H1 (cell line): ENCODE data around the gene FRS2. TPM values are rescaled to one million over a fixed set of nuclear protein-coding genes. Genes with fewer than 3 reads are reported as not detected.

Source experiments
- CBX5 ChIP-seq: fragments of 300-800, 300-1000 bp; sonication (generic); IDR thresholded peaks from 2 replicates; pipeline ENCODE4 v1.7.1; 2016; ENCODE audit warnings: antibody characterized with exemption, low read length, low read depth
- E2F6 ChIP-seq: IDR thresholded peaks from 2 replicates; pipeline ENCODE4 v1.6.1; 2012; ENCODE audit warnings: inconsistent platforms
- SAP30 ChIP-seq: fragments of 300-600 bp; sonication (generic); IDR thresholded peaks from 2 replicates; pipeline ENCODE4 v1.7.1; 2012; ENCODE audit warnings: low read length, moderate library complexity, mild to moderate bottlenecking, inconsistent platforms; ENCODE audit not compliant: insufficient read depth, insufficient replicate concordance
- polyA plus RNA-seq, 7 experiments: library from polyadenylated mRNA; depleted of rRNA in 3 of 7; stranded (reverse) in 5 of 7; unstranded in 2 of 7; fragments of >200 nt in 5 of 7; fragments of 200-250 nt in 2 of 7; gene quantifications; 1 replicate in 5 of 7; 2 replicates in 1 of 7; 4 replicates in 1 of 7; pipeline versions ENCODE4 v1.2.1 to v1.2.3, GENCODE V29; 2011 to 2013; ENCODE audit warnings: missing spikeins in 2 of 7, mixed read lengths in 2 of 7
- total RNA-seq: library from RNA; stranded (reverse); fragmentation: NEBNext Ultra II Directional; extraction: Animal tissue kit (Norgen Biotek cat#: 25700); gene quantifications from 2 replicates; pipeline ENCODE4 v1.2.1, GENCODE V29; 2021

The FRS2 gene
- total and polyA plus RNA-seq, 2 of the 8 experiments (the other 6 are each of a cell fraction or from before 2014, with no cell fraction given): 10.3 to 35.8 TPM

GRCh38 chr12:69598174-69598753, 128.1 kb downstream of the FRS2 start (continued):
- no peak for TF ChIP-seq E2F6
- no peak for TF ChIP-seq SAP30
- TF ChIP-seq CBX5: no peak
